NT2/D1 (cell line): ENCODE measurements around the gene PDCD11.

ENCODE experiments used
- SUZ12 ChIP-seq: IDR thresholded peaks from 2 replicates; pipeline ENCODE4 v1.6.1; 2011; ENCODE audit not compliant: insufficient read length, insufficient read depth; ENCODE audit errors: extremely low read depth
- YY1 ChIP-seq: IDR thresholded peaks from 2 replicates; pipeline ENCODE4 v1.6.1; 2011; ENCODE audit not compliant: insufficient read length, insufficient read depth
- ZNF274 ChIP-seq: IDR thresholded peaks from 2 replicates; pipeline ENCODE4 v1.6.1; 2011; ENCODE audit warnings: mild to moderate bottlenecking, low read depth, low read length

DNA sequence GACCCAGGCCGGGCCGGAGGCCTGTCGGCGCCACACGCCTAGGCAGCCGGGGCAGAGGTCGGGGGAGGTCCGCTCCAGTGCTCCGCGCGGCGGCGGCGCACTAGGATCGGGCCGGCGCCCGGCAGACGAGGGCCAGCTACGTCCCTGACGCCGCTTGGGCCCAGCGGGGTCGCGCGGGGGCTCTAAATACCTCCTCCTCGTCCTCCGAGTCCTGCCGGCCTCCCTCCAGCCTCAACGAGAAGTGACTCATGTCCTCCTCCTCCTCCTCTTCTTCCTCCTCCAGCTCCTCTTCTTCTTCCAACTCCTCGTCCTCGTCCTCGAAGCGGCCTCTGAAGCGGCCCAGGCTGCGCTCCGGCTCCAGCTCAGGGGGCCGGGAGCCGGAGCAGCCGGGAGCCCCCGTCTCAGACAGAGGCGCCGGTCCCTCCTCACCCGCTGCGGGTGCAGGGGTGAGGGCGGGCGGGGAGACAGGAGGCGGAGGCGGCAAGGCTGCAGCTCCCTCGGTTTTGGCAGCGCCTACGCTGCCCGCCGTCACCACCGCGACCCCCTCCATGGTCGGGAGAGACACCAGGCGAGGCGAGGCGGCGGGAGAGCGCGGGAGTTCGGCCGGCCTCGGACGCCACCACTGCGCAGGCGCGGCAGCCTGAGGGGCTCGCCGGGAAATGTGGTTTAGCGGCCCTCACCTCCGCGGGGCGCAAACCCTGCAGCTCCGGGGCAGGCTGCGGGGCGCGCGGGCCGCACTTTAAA, 45.7 kb upstream of the PDCD11 start, which contains the start of gene PCGF6:
- TF ChIP-seq YY1: no peak
- TF ChIP-seq ZNF274: no peak
- TF ChIP-seq SUZ12: no peak
